H1 (cell line): Measurements from ENCODE around the gene TIMP4.

Experiments
- CTCF ChIP-seq, 3 experiments: IDR thresholded peaks; 1 replicate in 2 of 3; 2 replicates in 1 of 3; pipeline versions ENCODE4 v1.5.1 to v1.6.1; 2011; ENCODE audit warnings: low read length in 3 of 3, mild to moderate bottlenecking in 3 of 3, inconsistent platforms in 2 of 3, low read depth in 1 of 3, moderate library complexity in 1 of 3; ENCODE audit not compliant: insufficient read depth in 1 of 3; ENCODE audit errors: control extremely low read depth in 1 of 3
- EZH2 ChIP-seq: fragments of 200-600 bp; sonication (generic); IDR thresholded peaks from 2 replicates; pipeline ENCODE4 v1.7.1; 2012; ENCODE audit warnings: low read depth, mild to moderate bottlenecking, moderate library complexity, low read length, inconsistent platforms; ENCODE audit not compliant: severe bottlenecking
- KDM5A ChIP-seq: fragments of 200-600 bp; IDR thresholded peaks from 2 replicates; pipeline ENCODE4 v1.7.1; 2012; ENCODE audit warnings: mild to moderate bottlenecking, low read length, inconsistent platforms, mixed read lengths
- POLR2A ChIP-seq, 2 experiments: IDR thresholded peaks; 1 replicate in 1 of 2; 2 replicates in 1 of 2; pipeline ENCODE4 v1.6.1; 2011; ENCODE audit warnings: low read depth in 2 of 2, low read length in 2 of 2, mild to moderate bottlenecking in 2 of 2; ENCODE audit errors: control extremely low read depth in 1 of 2
- RFX5 ChIP-seq: IDR thresholded peaks from 2 replicates; pipeline ENCODE4 v1.6.1; 2011; ENCODE audit warnings: low read depth, low read length, improper control_type of control experiment, borderline replicate concordance

GRCh38 chr3:12190221-12190807, 31.6 kb upstream of the TIMP4 start:
- TF ChIP-seq CTCF (IDR thresholded peaks at IDR 0.05; ENCODE audit: control extremely low read depth in 1 of 3, insufficient read depth in 1 of 3, low read depth in 1 of 3, low read length in 3 of 3) (no peak), EZH2 (no peak), RFX5 (no peak), KDM5A (no peak), POLR2A (IDR thresholded peaks at IDR 0.05; ENCODE audit: control extremely low read depth in 1 of 2, low read depth in 2 of 2, low read length in 2 of 2) (no peak)
